GM19025 (cell line): Measurements from ENCODE around the gene TRIP10.
A peak's percentile ranks its signal among the peaks of the same experiment; 100 is the strongest.

Experiments
- ATAC-seq: cut with Tn5 transposase; IDR thresholded peaks from one replicate; pipeline ENCODE4 v1.9.1; 2021; ENCODE audit warnings: mild to moderate bottlenecking, low read depth, moderate library complexity; ENCODE audit not compliant: unreplicated experiment

TRIP10 gene

GRCh38 chr19:6723738-6724137 is 15.7 kb upstream of the TRIP10 start:
- ATAC-seq = no peak

GRCh38 chr19:6724631-6725492 is 14.6 kb upstream of the TRIP10 start:
- no peak for ATAC-seq

GRCh38 chr19:6725513-6726231 is 13.8 kb upstream of the TRIP10 start:
- ATAC-seq = no peak

- ATAC-seq = no peak
These were observed 11.1 kb upstream of the TRIP10 start for GRCh38 chr19:6728346-6728745.

- no peak for ATAC-seq
These were observed 9.8 kb upstream of the TRIP10 start for GRCh38 chr19:6729573-6730152.

GRCh38 chr19:6730153-6730804 is 9.2 kb upstream of the TRIP10 start:
- no peak for ATAC-seq

- no peak for ATAC-seq
These were observed 8.4 kb upstream of the TRIP10 start for GRCh38 chr19:6730941-6731670.

- no peak for ATAC-seq
These were observed 7.7 kb upstream of the TRIP10 start for GRCh38 chr19:6731822-6732221.

- no peak for ATAC-seq
These were observed 6.6 kb upstream of the TRIP10 start for GRCh38 chr19:6732803-6733337.

- ATAC-seq = no peak
These were observed 6.0 kb upstream of the TRIP10 start for GRCh38 chr19:6733338-6734095.

- no peak for ATAC-seq
These were observed 5.3 kb upstream of the TRIP10 start for GRCh38 chr19:6734096-6734696.

- no peak for ATAC-seq
These were observed 4.1 kb upstream of the TRIP10 start for GRCh38 chr19:6735181-6735911.

- ATAC-seq = no peak
These were observed 3.1 kb upstream of the TRIP10 start for GRCh38 chr19:6736169-6736916.

- no peak for ATAC-seq
These were observed 2.6 kb upstream of the TRIP10 start for GRCh38 chr19:6736917-6737283.

- ATAC-seq = peak; percentile 70
These were observed 2.1 kb upstream of the TRIP10 start, which contains the start of gene GPR108 for GRCh38 chr19:6737284-6737872. Gene GPR108, minus strand, starts transcription at chr19:6737580. Its CDS starts 4 bp downstream, at chr19:6737576.

- no peak for ATAC-seq
These were observed 1.4 kb upstream of the TRIP10 start for GRCh38 chr19:6737873-6738786.
